ENCODE measurements around the gene SMAD3. TPM values are rescaled to one million over a fixed set of nuclear protein-coding genes. Genes with fewer than 3 reads are reported as not detected.
A peak's percentile ranks its signal among the peaks of the same experiment; 100 is the strongest.

Gene SMAD3
- total and polyA plus RNA-seq, 8 donors = 30.9 to 53.6 (median 50.4) TPM

- ATAC-seq = no peak
Measured at GRCh38 chr15:67183443-67184169, 118.2 kb downstream of the SMAD3 start.

GRCh38 chr15:67184208-67184925 lies 119.0 kb downstream of the SMAD3 start:
- no peak for ATAC-seq
- Histone ChIP-seq H3K27me3 (no peaks in the 10 kb centered on the region), H3K9me3 (no peaks in the 10 kb centered on the region), H3K27ac (no peak overlapping the region), H3K4me1 (peaks cover 7 to 14% of the 10 kb centered on the region in 2 donors), H3K36me3 (peaks cover 0 to 58% of the 10 kb centered on the region in 2 donors), H3K4me3 (no peak overlapping the region)
- DNase-seq = no peak
- intact Hi-C loops (cut with DNase I) = no loop called here
- no peak for TF ChIP-seq CTCF (IDR thresholded peaks at IDR 0.05)

More at GRCh38 chr15:67183443-67184169, 118.2 kb downstream of the SMAD3 start:
- TF ChIP-seq CTCF (IDR thresholded peaks at IDR 0.05) = no peak
- peak in 1 of 4 donors; percentile 40 for DNase-seq
- H3K27ac ChIP-seq = no peak overlapping the region
- H3K4me1 ChIP-seq = peaks cover 0 to 14% of the 10 kb centered on the region in 2 donors
- no peaks in the 10 kb centered on the region for H3K27me3 ChIP-seq
- H3K9me3 ChIP-seq = no peaks in the 10 kb centered on the region
- no peak overlapping the region for H3K4me3 ChIP-seq
- intact Hi-C loops (cut with DNase I) = no loop called here
- H3K36me3 ChIP-seq = peaks cover 0 to 51% of the 10 kb centered on the region in 2 donors

- no peaks in the 10 kb centered on the region for H3K9me3 ChIP-seq
- H3K27ac ChIP-seq = no peak overlapping the region
- no peak for DNase-seq
- H3K4me1 ChIP-seq = peaks cover 7 to 14% of the 10 kb centered on the region in 2 donors
- no peaks in the 10 kb centered on the region for H3K27me3 ChIP-seq
- H3K36me3 ChIP-seq = peaks cover 0 to 65% of the 10 kb centered on the region in 2 donors
- no peak for TF ChIP-seq CTCF (IDR thresholded peaks at IDR 0.05)
- ATAC-seq = no peak
- intact Hi-C loops (cut with DNase I) = no loop called here
- H3K4me3 ChIP-seq = no peak overlapping the region
Measured at GRCh38 chr15:67185051-67185450, 119.6 kb downstream of the SMAD3 start.

GRCh38 chr15:67185621-67186225 lies 120.3 kb downstream of the SMAD3 start:
- Histone ChIP-seq H3K9me3 (no peaks in the 10 kb centered on the region), H3K36me3 (peaks cover 0 to 70% of the 10 kb centered on the region in 2 donors), H3K4me1 (peaks cover 7 to 14% of the 10 kb centered on the region in 2 donors), H3K4me3 (no peak overlapping the region), H3K27ac (peak overlapping the region in 1 of 2 donors; percentile 13), H3K27me3 (no peaks in the 10 kb centered on the region)
- ATAC-seq (no peak), DNase-seq (no peak)
- no peak for TF ChIP-seq CTCF (IDR thresholded peaks at IDR 0.05)
- intact Hi-C loops (cut with DNase I) = no loop called here

GRCh38 chr15:67186226-67186649 lies 120.8 kb downstream of the SMAD3 start:
- Histone ChIP-seq H3K4me3 (no peak overlapping the region), H3K27ac (no peak overlapping the region), H3K27me3 (no peaks in the 10 kb centered on the region), H3K36me3 (peaks cover 0 to 70% of the 10 kb centered on the region in 2 donors), H3K9me3 (no peaks in the 10 kb centered on the region), H3K4me1 (peaks cover 7 to 14% of the 10 kb centered on the region in 2 donors)
- intact Hi-C loops (cut with DNase I) = no loop called here
- no peak for TF ChIP-seq CTCF (IDR thresholded peaks at IDR 0.05)
- ATAC-seq = peak; percentile 31
- DNase-seq = peak in 1 of 4 donors; percentile 65

Data from left lung (tissue), 10 donors.